GM21576 (cell line): ENCODE measurements around the gene FDX1.

Source experiments
- ATAC-seq: cut with Tn5 transposase; IDR thresholded peaks from one replicate; pipeline ENCODE4 v1.9.1; 2021; ENCODE audit warnings: mild to moderate bottlenecking, moderate library complexity; ENCODE audit not compliant: unreplicated experiment

FDX1 gene

DNA sequence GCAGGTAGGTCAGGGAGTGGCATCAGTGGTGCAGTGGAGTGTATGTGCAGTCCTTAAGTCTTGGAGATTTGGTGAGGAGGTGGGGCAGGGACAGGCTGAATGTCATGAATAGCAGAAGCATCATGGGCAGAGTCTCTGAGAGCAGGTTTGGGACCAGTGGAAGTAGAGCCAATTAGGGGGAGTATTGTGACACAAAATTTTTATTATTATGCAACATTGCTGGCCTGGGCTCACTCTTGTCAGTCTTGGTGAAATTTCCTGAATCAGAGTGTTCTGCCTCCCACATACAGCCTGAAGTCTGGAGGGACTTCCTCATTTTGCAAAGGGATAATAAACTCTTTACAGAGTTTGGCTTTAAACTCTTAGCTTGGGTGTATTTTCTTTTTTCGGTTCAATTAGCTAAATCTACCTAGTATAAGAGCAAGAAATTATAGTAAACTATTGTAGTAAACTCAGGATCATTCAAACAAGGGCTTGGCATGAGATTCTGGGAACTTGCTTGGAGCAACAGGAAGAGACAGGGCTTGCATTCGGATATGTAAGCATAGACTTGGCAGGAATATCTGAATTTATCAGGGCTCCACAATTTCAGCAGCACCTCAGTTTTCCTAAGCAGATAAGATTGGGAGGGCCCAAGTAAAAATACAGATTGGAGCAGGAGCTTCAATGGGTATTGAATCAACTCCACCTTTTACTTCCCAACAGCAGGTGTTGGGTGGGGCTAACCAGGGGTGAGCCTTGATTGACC, 67.7 kb downstream of the FDX1 start:
- no peak for ATAC-seq

DNA sequence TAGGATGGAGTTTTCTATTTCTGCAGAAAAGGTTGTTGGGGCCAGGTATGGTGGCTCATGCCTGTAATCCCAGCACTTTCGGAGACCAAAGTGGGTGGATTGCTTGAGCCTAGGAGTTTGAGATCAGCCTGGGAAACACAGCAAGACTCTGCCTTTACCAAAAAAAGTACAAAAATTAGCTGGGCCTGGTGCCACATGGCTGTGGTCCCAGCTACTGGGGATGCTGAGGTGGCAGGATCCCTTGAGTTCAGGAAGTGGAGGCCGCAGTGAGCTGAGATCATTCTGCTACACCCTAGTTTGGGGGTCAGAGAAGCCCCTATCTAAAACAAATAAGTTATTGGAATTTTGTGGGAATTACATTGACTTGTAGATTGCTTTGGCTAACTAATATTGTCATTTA, 71.7 kb downstream of the FDX1 start:
- ATAC-seq: no peak

DNA sequence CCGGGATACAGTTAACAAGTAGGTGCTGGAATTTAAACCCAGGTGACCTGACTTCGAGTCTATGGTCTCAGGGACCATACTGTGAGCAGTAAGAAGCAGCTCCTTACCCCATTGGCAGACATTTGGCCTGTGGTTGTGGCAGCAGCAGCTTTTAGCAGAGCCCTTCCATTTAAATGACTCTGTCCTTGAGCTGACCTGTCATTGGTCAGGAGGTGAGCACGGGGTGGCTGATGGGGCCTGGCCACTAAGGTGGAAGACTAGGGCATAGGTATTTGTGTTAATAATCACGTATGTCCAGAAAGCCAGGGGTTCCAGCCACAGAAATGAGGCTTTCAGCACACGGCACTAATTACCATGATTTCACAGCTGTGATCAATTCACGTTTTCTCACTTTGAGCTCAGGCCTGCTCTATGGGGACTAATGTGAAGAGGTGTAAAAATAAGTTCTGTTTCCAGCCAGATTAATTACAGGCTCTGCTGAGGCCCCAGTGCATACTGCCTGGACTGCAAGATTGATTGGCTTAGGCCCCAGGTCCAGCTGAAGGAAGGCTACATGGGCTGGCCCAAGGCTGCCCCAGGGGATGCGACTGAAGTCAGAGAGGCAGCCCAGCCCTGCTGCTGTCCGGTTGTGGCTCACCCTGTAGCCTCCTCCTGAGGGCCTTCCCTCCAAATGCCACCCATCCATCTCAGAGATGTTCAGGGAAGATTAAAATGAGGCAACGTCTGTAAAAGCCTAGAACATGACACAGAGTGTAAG, 76.0 kb downstream of the FDX1 start:
- no peak for ATAC-seq

DNA sequence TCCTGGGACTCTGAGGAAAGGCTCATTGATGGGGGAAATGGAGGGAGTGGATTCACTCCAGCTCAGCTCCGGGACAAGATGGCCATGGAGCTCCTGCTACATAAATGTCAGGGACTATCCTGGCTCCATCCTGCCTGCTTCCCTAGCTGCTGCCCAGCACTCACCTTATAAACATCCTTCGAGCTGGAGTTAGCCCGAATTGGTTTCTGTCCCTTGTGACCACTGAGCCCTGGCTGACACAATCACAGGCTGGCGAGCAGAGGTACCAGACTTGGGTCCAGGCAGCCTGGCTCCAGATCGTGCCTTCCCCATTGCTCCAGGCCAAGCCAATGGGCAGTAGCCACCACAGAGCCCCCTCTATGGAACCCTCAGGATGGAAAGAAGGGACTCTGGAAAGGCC, 77.6 kb downstream of the FDX1 start:
- no peak for ATAC-seq

DNA sequence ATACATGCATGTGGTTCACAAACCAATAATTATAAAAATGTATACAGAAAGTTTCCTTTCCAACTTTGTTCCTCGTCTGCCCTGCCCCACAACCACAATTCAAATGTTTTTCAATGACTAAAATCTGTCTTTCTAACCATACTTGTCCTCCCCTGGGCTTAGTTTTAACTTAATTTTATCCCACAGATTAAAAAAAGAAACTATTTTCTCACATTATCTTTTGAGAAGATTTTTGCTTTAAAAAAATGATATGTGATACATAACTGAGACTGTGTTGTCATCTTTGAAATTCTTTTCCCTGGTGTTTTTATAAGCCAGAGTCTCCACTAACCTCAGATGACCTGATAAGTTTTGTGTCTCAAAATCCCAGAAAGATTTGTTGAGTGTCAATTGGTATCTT, 79.0 kb downstream of the FDX1 start:
- ATAC-seq: no peak

DNA sequence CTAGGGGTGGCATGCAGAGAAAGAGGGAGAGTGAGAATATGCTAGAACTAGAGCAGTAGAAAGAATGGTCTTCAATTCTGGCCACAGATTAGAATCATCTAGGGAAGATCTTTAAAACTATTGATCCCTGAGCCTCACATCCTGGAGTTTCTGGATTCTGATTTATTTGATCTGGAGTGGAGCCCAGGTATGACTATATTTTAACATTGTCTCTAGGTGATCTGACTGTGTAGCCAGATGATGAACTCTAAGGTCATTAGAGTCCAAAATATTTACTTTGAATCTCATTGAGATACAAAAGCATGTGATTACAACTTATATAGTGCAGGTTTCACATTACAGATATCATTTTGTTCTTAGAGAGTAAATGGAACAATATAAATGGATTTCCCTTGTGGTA, 79.7 kb downstream of the FDX1 start:
- ATAC-seq: no peak

DNA sequence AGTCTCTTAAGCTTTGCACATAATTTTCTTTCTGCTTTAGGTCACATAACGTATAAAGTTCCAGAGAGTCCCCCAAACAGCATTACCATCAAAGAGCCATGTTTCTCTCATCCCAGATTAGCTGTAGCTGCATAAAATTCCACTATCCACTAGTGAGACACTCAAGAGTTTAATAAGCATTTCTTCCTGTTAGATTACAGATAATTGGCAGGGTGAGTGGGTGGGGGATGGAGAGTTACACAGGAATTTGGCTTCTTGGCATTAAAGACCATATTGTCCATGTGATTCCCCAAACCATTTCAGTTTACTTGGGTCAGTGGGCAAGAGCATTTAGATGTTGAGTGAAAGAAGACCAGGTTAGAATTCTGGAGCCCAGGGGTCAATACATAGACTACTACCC, 82.3 kb downstream of the FDX1 start:
- ATAC-seq: no peak

DNA sequence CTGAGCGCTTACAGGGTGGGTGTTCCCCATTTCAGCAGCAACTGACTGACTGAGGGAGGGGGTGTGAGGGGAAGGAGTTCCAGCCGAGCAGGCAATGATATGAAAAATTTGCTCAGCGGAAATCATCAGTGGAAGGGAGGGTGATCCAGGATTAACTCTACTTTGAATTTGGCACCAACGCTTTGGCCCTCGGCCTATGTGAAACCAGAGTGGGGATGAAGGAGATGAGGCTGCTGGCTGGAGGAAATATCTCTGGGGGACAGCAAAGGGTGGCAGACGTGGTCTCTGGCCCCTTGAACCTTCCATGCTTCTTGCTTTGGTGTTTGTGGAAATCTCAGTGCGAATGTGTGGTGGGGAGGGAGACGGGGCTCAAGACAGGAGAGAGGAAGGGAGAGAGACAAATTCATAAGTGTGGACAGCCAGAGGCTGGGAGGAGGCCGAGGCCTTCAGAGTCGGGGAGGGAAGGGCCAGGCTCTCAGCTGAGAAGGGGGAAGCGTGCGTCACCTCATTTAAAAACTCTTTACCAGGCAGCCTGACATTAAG, 83.6 kb downstream of the FDX1 start:
- no peak for ATAC-seq

DNA sequence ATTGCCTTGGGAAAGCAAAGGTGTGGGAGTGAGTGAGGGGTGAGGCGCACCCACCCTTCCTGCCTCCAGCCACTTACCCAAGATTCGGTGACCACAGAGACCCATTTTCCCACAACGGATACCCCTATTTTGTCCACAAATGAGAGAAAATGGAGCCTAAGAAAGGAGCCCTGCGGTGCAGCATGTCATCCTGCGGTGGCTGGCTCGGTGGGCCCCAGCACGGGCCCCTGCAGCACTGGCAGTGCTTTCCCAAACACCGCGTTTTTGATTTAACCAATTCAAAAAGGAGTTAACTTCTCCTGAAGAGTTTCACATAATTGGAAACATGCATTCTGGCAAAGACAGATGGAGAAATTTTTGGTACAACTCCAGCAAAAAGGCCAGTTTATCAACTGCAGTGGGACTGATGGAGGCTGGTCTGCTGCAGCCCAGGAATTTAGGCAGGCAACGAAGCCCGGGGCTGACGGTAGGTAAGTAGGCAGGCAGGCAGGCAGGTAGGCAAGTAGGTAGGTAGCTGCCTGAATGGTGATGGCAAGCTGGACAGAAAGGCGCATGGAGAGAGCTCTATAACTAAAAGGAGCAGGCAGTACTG, 84.2 kb downstream of the FDX1 start:
- ATAC-seq: no peak
